ENCODE measurements around the gene TRIM42. TPM values are rescaled to one million over a fixed set of nuclear protein-coding genes. Genes with fewer than 3 reads are reported as not detected.

The TRIM42 gene
- total RNA-seq (not detected in 2 replicates), polyA plus RNA-seq (not detected in 2 replicates), polyA minus RNA-seq (ENCODE audit: low replicate concordance) (not detected in 2 replicates)
- polyA plus RNA-seq (2012), result not detected in 2 replicates

DNA sequence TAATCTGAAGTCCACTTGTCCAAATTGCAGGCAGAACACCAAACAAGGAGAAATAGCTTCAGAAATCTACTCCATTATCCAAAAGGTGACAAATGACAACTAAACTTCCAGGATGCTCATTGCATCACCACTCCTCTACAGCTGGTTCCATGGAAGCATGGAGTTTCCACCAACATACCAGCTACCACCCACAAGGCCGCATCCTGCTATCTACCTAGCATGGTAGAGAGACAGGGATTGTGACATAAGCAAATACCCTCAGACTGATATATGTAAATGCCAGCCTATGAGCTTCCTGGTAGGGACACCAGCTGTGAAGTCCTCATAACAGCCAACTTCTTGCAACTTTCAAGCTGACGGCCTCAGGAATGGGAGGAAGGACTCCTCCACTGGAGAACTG is at the start of gene TRIM42:
TRIM42 (plus strand) TSS at position 301 of the 400 bp plus-strand sequence. CDS start 166 bp downstream, outside the sequence.
- Histone ChIP-seq H3K4me3 (replicated peaks in 1 of 4; ENCODE audit: control extremely low read depth in 1 of 4, insufficient read depth in 1 of 4, low read depth in 3 of 4, low read length in 4 of 4) (no peak within 1 kb of the TSS), H3K36me3 (ENCODE audit: control insufficient read depth, insufficient read depth, low read length) (no peaks in the 10 kb centered on the region), H3K27me3 (ENCODE audit: control insufficient read depth, insufficient read depth, low read length) (no peaks in the 10 kb centered on the region), H3K9ac (ENCODE audit: insufficient read depth, low read length) (no peak within 1 kb of the TSS), H3K4me2 (ENCODE audit: extremely low read depth, insufficient read depth, low read length) (no peak within 1 kb of the TSS), H3K79me2 (ENCODE audit: control insufficient read depth, insufficient read depth, low read length) (no peaks in the 10 kb centered on the region), H3K27ac (ENCODE audit: insufficient read depth, low read length) (no peak within 1 kb of the TSS), H3K9me3 (ENCODE audit: control insufficient read depth, insufficient read depth, low read depth, low read length) (no peaks in the 10 kb centered on the region), H3K4me1 (ENCODE audit: control insufficient read depth, extremely low read depth, insufficient read depth, low read length) (no peaks in the 10 kb centered on the region), H2AFZ (ENCODE audit: low read length) (no peak within 1 kb of the TSS), H4K20me1 (ENCODE audit: control insufficient read depth, extremely low read depth, insufficient read depth, low read length) (no peaks in the 10 kb centered on the region)
- no peak for DNase-seq (ENCODE audit: low read depth in 2 of 2)
- TF ChIP-seq, protein P1, sequence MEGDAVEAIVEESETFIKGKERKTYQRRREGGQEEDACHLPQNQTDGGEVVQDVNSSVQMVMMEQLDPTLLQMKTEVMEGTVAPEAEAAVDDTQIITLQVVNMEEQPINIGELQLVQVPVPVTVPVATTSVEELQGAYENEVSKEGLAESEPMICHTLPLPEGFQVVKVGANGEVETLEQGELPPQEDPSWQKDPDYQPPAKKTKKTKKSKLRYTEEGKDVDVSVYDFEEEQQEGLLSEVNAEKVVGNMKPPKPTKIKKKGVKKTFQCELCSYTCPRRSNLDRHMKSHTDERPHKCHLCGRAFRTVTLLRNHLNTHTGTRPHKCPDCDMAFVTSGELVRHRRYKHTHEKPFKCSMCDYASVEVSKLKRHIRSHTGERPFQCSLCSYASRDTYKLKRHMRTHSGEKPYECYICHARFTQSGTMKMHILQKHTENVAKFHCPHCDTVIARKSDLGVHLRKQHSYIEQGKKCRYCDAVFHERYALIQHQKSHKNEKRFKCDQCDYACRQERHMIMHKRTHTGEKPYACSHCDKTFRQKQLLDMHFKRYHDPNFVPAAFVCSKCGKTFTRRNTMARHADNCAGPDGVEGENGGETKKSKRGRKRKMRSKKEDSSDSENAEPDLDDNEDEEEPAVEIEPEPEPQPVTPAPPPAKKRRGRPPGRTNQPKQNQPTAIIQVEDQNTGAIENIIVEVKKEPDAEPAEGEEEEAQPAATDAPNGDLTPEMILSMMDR (conservative IDR thresholded peaks at IDR 0.05 in 1 of 2, IDR thresholded peaks at IDR 0.05 in 1 of 2; ENCODE audit: low read depth in 1 of 2, low read length in 2 of 2), result no peak
- no peak for TF ChIP-seq EZH2 (IDR thresholded peaks at IDR 0.05; ENCODE audit: low read length, missing control alignments)

DNA sequence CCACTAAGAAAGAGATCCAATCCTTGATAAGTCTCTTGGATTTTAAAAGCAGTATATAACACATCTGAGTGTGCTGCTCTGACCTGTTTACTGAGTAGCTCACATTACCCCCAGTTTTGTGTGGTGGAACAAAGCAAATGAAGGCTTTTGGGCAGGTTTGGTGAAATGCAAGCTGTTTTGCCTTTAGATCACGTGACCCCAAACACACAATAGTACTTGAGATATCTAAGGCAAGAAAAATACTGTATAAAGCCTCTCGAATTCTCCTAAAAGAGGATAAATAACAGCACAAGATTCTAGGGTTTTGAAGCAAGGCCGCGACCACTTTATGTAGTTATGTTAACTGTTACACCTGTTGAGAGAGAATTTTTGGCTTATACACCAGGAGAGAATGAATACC is 49.3 kb upstream of the TRIM42 start:
- H3K4me2 ChIP-seq (ENCODE audit: extremely low read depth, insufficient read depth, low read length), result no peak overlapping the region
- H3K4me1 ChIP-seq (ENCODE audit: control insufficient read depth, extremely low read depth, insufficient read depth, low read length), result peaks cover 4% of the 10 kb centered on the region
- no peak for DNase-seq (ENCODE audit: low read depth in 2 of 2)
- H3K27me3 ChIP-seq (ENCODE audit: control insufficient read depth, insufficient read depth, low read length), result no peaks in the 10 kb centered on the region
- H3K9ac ChIP-seq (ENCODE audit: insufficient read depth, low read length), result no peak overlapping the region
- no peak overlapping the region for H3K27ac ChIP-seq (ENCODE audit: insufficient read depth, low read length)
- H3K36me3 ChIP-seq (ENCODE audit: control insufficient read depth, insufficient read depth, low read length), result no peaks in the 10 kb centered on the region
- H3K4me3 ChIP-seq (replicated peaks in 1 of 4; ENCODE audit: control extremely low read depth in 1 of 4, insufficient read depth in 1 of 4, low read depth in 3 of 4, low read length in 4 of 4), result no peak overlapping the region
- TF ChIP-seq EZH2 (IDR thresholded peaks at IDR 0.05; ENCODE audit: low read length, missing control alignments), result no peak
- TF ChIP-seq, protein P1 (conservative IDR thresholded peaks at IDR 0.05 in 1 of 2, IDR thresholded peaks at IDR 0.05 in 1 of 2; ENCODE audit: low read depth in 1 of 2, low read length in 2 of 2), result no peak
- no peaks in the 10 kb centered on the region for H4K20me1 ChIP-seq (ENCODE audit: control insufficient read depth, extremely low read depth, insufficient read depth, low read length)
- no peak overlapping the region for H2AFZ ChIP-seq (ENCODE audit: low read length)
- H3K9me3 ChIP-seq (ENCODE audit: control insufficient read depth, insufficient read depth, low read depth, low read length), result no peaks in the 10 kb centered on the region
- no peaks in the 10 kb centered on the region for H3K79me2 ChIP-seq (ENCODE audit: control insufficient read depth, insufficient read depth, low read length)

DNA sequence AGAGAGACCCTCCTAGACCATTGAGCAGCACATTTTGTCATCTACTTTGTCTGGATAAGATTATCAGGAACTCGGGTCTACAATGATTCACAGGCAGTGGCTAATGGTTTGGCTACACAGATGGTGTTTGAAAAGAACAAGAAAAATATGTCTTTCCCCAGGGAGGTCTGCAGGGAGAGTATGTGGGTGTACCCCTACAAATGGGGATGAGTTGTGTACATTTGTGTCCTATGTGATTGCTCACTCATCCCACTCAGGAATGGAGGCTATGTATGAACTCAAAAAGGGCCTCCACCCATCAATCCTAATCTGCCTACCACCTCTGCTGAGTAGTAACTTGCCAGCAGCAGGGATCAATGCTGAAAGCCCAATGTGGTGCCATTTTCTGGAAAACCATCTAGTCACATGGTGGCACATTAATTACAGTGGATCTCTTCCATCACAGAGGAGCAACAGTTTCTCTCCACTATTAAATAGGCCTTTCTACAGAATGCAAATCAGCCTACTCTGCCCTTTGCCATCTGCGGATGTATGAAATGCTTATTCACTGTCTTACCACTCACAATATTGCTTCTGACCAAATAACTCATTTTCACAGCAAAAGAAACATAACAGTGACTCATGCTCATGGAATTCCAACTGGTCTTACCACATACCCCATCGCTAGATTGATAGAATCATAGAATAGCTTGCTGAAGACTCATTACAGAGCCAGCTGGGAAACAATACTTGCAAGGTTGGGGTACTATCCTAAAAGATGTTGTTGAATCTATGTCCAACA is 48.3 kb upstream of the TRIM42 start:
- Histone ChIP-seq H3K4me1 (ENCODE audit: control insufficient read depth, extremely low read depth, insufficient read depth, low read length) (peaks cover 4% of the 10 kb centered on the region), H2AFZ (ENCODE audit: low read length) (no peak overlapping the region), H3K27ac (ENCODE audit: insufficient read depth, low read length) (no peak overlapping the region), H4K20me1 (ENCODE audit: control insufficient read depth, extremely low read depth, insufficient read depth, low read length) (no peaks in the 10 kb centered on the region), H3K27me3 (ENCODE audit: control insufficient read depth, insufficient read depth, low read length) (no peaks in the 10 kb centered on the region), H3K4me3 (replicated peaks in 1 of 4; ENCODE audit: control extremely low read depth in 1 of 4, insufficient read depth in 1 of 4, low read depth in 3 of 4, low read length in 4 of 4) (no peak overlapping the region), H3K79me2 (ENCODE audit: control insufficient read depth, insufficient read depth, low read length) (no peaks in the 10 kb centered on the region), H3K9me3 (ENCODE audit: control insufficient read depth, insufficient read depth, low read depth, low read length) (no peaks in the 10 kb centered on the region), H3K9ac (ENCODE audit: insufficient read depth, low read length) (no peak overlapping the region), H3K36me3 (ENCODE audit: control insufficient read depth, insufficient read depth, low read length) (no peaks in the 10 kb centered on the region), H3K4me2 (ENCODE audit: extremely low read depth, insufficient read depth, low read length) (no peak overlapping the region)
- TF ChIP-seq EZH2 (IDR thresholded peaks at IDR 0.05; ENCODE audit: low read length, missing control alignments), result no peak
- TF ChIP-seq, protein P1 (conservative IDR thresholded peaks at IDR 0.05 in 1 of 2, IDR thresholded peaks at IDR 0.05 in 1 of 2; ENCODE audit: low read depth in 1 of 2, low read length in 2 of 2), result no peak
- DNase-seq (ENCODE audit: low read depth in 2 of 2), result peak; percentile 87 to 99

All from fibroblast of lung (primary cell).